GM23338 (cell line): ENCODE results near the gene MCTP1. TPM values are rescaled to one million over a fixed set of nuclear protein-coding genes. Genes with fewer than 3 reads are reported as not detected.

Experiments used
- ATAC-seq: fragments of 200-7000 bp; cut with Tn5 transposase; 3 replicates; pipeline ENCODE4 v1.9.1; 2020
- DNase-seq: peaks from one replicate; pipeline ENCODE4 v3.0.0-alpha.2; 2015; ENCODE audit warnings: low spot score
- H2AFZ ChIP-seq: fragments of 200-600 bp; sonication (generic); 2 replicates; pipeline ENCODE4 v1.8.0; 2016; ENCODE audit warnings: antibody characterized with exemption, mild to moderate bottlenecking, moderate library complexity
- H3F3A ChIP-seq: fragments of 200-600 bp; sonication (generic); replicated peaks from 2 replicates; pipeline ENCODE4 v1.8.0; 2017; ENCODE audit warnings: antibody characterized with exemption, mixed run types, low read depth
- H3K27ac ChIP-seq: fragments of 200-600 bp; sonication (generic); 2 replicates; pipeline ENCODE4 v1.6.1; 2016; ENCODE audit warnings: low read depth
- H3K27me3 ChIP-seq: fragments of 200-600 bp; sonication (generic); 2 replicates; pipeline ENCODE4 v1.8.0; 2016; ENCODE audit warnings: mild to moderate bottlenecking, mixed run types, moderate library complexity; ENCODE audit not compliant: insufficient read depth
- H3K36me3 ChIP-seq: fragments of 200-600 bp; sonication (generic); 2 replicates; pipeline ENCODE4 v1.8.0; 2016; ENCODE audit warnings: mild to moderate bottlenecking; ENCODE audit not compliant: insufficient read depth
- H3K4me1 ChIP-seq: fragments of 200-600 bp; sonication (generic); 2 replicates; pipeline ENCODE4 v1.8.0; 2016; ENCODE audit warnings: mild to moderate bottlenecking, moderate library complexity; ENCODE audit not compliant: insufficient read depth
- H3K4me2 ChIP-seq: fragments of 200-600 bp; sonication (generic); 2 replicates; pipeline ENCODE4 v1.7.1; 2017; ENCODE audit warnings: mixed run types
- H3K4me3 ChIP-seq: fragments of 200-600 bp; sonication (generic); 2 replicates; pipeline ENCODE4 v1.6.1; 2016; ENCODE audit warnings: mixed run types
- H3K79me2 ChIP-seq: fragments of 200-600 bp; sonication (generic); replicated peaks from 2 replicates; pipeline ENCODE4 v1.8.0; 2017; ENCODE audit warnings: mild to moderate bottlenecking; ENCODE audit not compliant: insufficient read depth
- H3K9me2 ChIP-seq: fragments of 200-600 bp; sonication (generic); 2 replicates; pipeline ENCODE4 v1.8.0; 2017; ENCODE audit not compliant: insufficient read depth
- H4K20me1 ChIP-seq: fragments of 200-600 bp; sonication (generic); replicated peaks from 2 replicates; pipeline ENCODE4 v1.8.0; 2017; ENCODE audit warnings: mild to moderate bottlenecking; ENCODE audit not compliant: insufficient read depth
- H3K27ac Mint-ChIP-seq: 2 replicates; pipeline ENCODE4 v1.8.0; 2020; ENCODE audit warnings: inconsistent platforms, mild to moderate bottlenecking, moderate library complexity, mixed read lengths
- H3K27me3 Mint-ChIP-seq: 3 replicates; pipeline ENCODE4 v1.8.0; 2022; ENCODE audit warnings: low read depth, mild to moderate bottlenecking, moderate library complexity, mixed read lengths, inconsistent platforms; ENCODE audit not compliant: insufficient read depth, poor library complexity
- H3K36me3 Mint-ChIP-seq: 3 replicates; pipeline ENCODE4 v1.8.0; 2021; ENCODE audit warnings: low read depth, mild to moderate bottlenecking, inconsistent platforms, moderate library complexity, mixed read lengths
- H3K4me1 Mint-ChIP-seq: 3 replicates; pipeline ENCODE4 v1.8.0; 2020; ENCODE audit warnings: mild to moderate bottlenecking, inconsistent platforms, mixed read lengths
- H3K4me3 Mint-ChIP-seq: 3 replicates; pipeline ENCODE4 v1.8.0; 2021; ENCODE audit warnings: moderate library complexity, mild to moderate bottlenecking, inconsistent platforms, mixed read lengths
- H3K9me3 Mint-ChIP-seq: 3 replicates; pipeline ENCODE4 v1.8.0; 2020; ENCODE audit warnings: moderate library complexity, mild to moderate bottlenecking, inconsistent platforms, mixed read lengths
- CTCF ChIP-seq, 2 experiments: fragments of 200-600 bp in 1 of 2; sonication (generic) in 1 of 2; conservative IDR thresholded peaks; 2 replicates each; pipeline versions ENCODE4 v1.5.1 to v1.6.1; 2016 to 2017; ENCODE audit warnings: antibody characterized with exemption in 2 of 2, low read depth in 2 of 2, mild to moderate bottlenecking in 2 of 2, moderate library complexity in 1 of 2
- ETS1 ChIP-seq: IDR thresholded peaks from 2 replicates; pipeline ENCODE4 v1.6.1; 2016; ENCODE audit warnings: antibody characterized with exemption
- JUNB ChIP-seq: IDR thresholded peaks from one replicate; pipeline ENCODE4 v1.6.1; 2016; ENCODE audit warnings: antibody characterized with exemption; ENCODE audit not compliant: unreplicated experiment
- REST ChIP-seq: IDR thresholded peaks from one replicate; pipeline ENCODE4 v1.6.1; 2018; ENCODE audit warnings: antibody characterized with exemption; ENCODE audit not compliant: unreplicated experiment
- ZNF331 ChIP-seq: fragments of 250-450 bp; sonication (Bioruptor Pico); IDR thresholded peaks from 2 replicates; pipeline ENCODE4 v1.5.0; 2020; ENCODE audit warnings: low read depth, mild to moderate bottlenecking, moderate library complexity
- polyA plus RNA-seq: library from polyadenylated mRNA; unstranded; fragments of >200 nt; fragmentation: Nextera tagmentation; extraction: Ambion mirVana; gene quantifications from 2 replicates; pipeline ENCODE4 v1.2.1, GENCODE V29; 2016
- total RNA-seq: library from RNA; depleted of rRNA; stranded (reverse); fragments of >200 nt; shearing (Covaris generic); gene quantifications from 2 replicates; pipeline ENCODE4 v1.2.3, GENCODE V29; 2014

MCTP1 gene
- total and polyA plus RNA-seq, 2 experiments from 2014 or later = 3.7 to 4.2 TPM

- H3K9me3 Mint-ChIP-seq = no peaks in the 10 kb centered on the region
- no peak for ATAC-seq
- no peak overlapping the region; the same call in 1 of the 2 replicates for H3K27ac Mint-ChIP-seq
- Histone ChIP-seq H3K9me2 (no peaks in the 10 kb centered on the region), H3F3A (no peaks in the 10 kb centered on the region), H3K4me1 (peaks cover 9% of the 10 kb centered on the region; the same call in 1 of the 2 replicates), H3K27ac (no peak overlapping the region), H3K4me3 (no peak overlapping the region), H4K20me1 (no peaks in the 10 kb centered on the region), H2AFZ (no peak overlapping the region), H3K4me2 (no peak overlapping the region), H3K79me2 (no peaks in the 10 kb centered on the region), H3K27me3 (no peaks in the 10 kb centered on the region), H3K36me3 (no peaks in the 10 kb centered on the region)
- H3K4me3 Mint-ChIP-seq = no peak overlapping the region
- H3K27me3 Mint-ChIP-seq = peaks cover 2% of the 10 kb centered on the region
- peaks cover 5% of the 10 kb centered on the region for H3K4me1 Mint-ChIP-seq
- TF ChIP-seq REST (no peak), JUNB (no peak), ETS1 (no peak)
- H3K36me3 Mint-ChIP-seq = no peaks in the 10 kb centered on the region
- no peak for DNase-seq
These were observed 227.3 kb downstream of the MCTP1 start for GRCh38 chr5:95057615-95058014.

GRCh38 chr5:95053253-95053652 is 231.6 kb downstream of the MCTP1 start:
- Mint-ChIP-seq H3K27ac (no peak overlapping the region), H3K27me3 (peaks cover 4% of the 10 kb centered on the region), H3K4me3 (no peak overlapping the region), H3K9me3 (no peaks in the 10 kb centered on the region), H3K4me1 (peaks cover 5% of the 10 kb centered on the region), H3K36me3 (no peaks in the 10 kb centered on the region)
- Histone ChIP-seq H3K36me3 (no peaks in the 10 kb centered on the region), H4K20me1 (no peaks in the 10 kb centered on the region), H3K4me2 (no peak overlapping the region), H3K79me2 (no peaks in the 10 kb centered on the region), H3K27me3 (no peaks in the 10 kb centered on the region), H3K27ac (no peak overlapping the region), H3K4me3 (no peak overlapping the region), H3K9me2 (no peaks in the 10 kb centered on the region), H3F3A (no peaks in the 10 kb centered on the region), H3K4me1 (peaks cover 9% of the 10 kb centered on the region; the same call in 1 of the 2 replicates), H2AFZ (peak overlapping the region; percentile 28; the same call in 1 of the 2 replicates)
- DNase-seq (peak; percentile 22), ATAC-seq (peak; percentile 62)
- TF ChIP-seq CTCF (conservative IDR thresholded peaks at IDR 0.05; ENCODE audit: low read depth in 2 of 2) (peak in 1 of 2 experiments; percentile 14; a peak in 1 of 4 replicates), ZNF331 (no peak)
